Retinal pigment epithelial cell (primary cell): ENCODE measurements around the gene URAD.

Experiments
- DNase-seq: peaks from one replicate; pipeline ENCODE4 v3.0.0-alpha.2; 2010; ENCODE audit warnings: low read depth
- H3K4me3 ChIP-seq: 2 replicates; pipeline ENCODE4 v1.5.1; 2011; ENCODE audit warnings: mild to moderate bottlenecking, low read length, control low read depth, moderate library complexity
- CTCF ChIP-seq: conservative IDR thresholded peaks from 2 replicates; pipeline ENCODE4 v1.5.1; 2011; ENCODE audit warnings: low read depth, low read length, control low read depth, inconsistent platforms

The URAD gene

GRCh38 chr13:27961227-27962085, 27.0 kb downstream of the URAD start:
- H3K4me3 ChIP-seq = no peak overlapping the region
- no peak for DNase-seq
- TF ChIP-seq CTCF = no peak

- no peak for DNase-seq
- no peak overlapping the region for H3K4me3 ChIP-seq
- peak; percentile 46 for TF ChIP-seq CTCF
Measured at GRCh38 chr13:27960362-27961226, 27.9 kb downstream of the URAD start.

- H3K4me3 ChIP-seq = no peak overlapping the region
- DNase-seq = no peak
- TF ChIP-seq CTCF = no peak
Measured at GRCh38 chr13:27959976-27960361, 28.5 kb downstream of the URAD start.

- no peak for TF ChIP-seq CTCF
- no peak overlapping the region for H3K4me3 ChIP-seq
- DNase-seq = no peak
Measured at GRCh38 chr13:27956576-27957300, 31.8 kb downstream of the URAD start.

GRCh38 chr13:27955014-27955591, 33.4 kb downstream of the URAD start:
- DNase-seq = no peak
- TF ChIP-seq CTCF = no peak
- H3K4me3 ChIP-seq = no peak overlapping the region

GRCh38 chr13:27954406-27954851, 34.1 kb downstream of the URAD start:
- no peak for TF ChIP-seq CTCF
- H3K4me3 ChIP-seq = no peak overlapping the region
- no peak for DNase-seq
